ENCODE results near the gene KIF3B. TPM values are rescaled to one million over a fixed set of nuclear protein-coding genes. Genes with fewer than 3 reads are reported as not detected.

KIF3B gene
- total and polyA plus RNA-seq, 10 of the 15 experiments (the other 5 are each of a cell fraction or from before 2014, with no cell fraction given), result 7.4 to 37.3 (median 25.9) TPM

DNA sequence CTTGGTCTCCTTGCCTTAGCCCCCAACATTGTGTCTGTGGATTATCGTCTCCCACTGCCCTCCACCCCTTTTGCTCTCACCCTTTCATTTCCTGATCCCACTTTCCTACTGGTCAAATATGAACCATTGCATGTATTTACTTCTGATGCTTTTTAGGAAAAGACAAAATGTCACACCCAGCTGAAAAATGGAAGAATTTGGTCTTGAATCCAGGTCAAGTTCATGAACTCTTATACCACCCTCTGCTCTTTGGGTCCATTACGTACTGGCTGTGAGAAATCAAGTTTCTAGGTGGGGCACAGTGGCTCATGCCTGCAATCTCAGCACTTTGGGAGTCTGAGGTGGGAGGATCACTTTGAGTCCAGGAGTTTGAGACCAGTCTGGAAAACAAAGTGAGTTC lies 15.8 kb upstream of the KIF3B start (continued):
- TF ChIP-seq ZBTB4 (CRISPR knock-in tag; IDR thresholded peaks at IDR 0.05) (no peak), POU2F2 (IDR thresholded peaks at IDR 0.05; ENCODE audit: borderline replicate concordance, low read depth, low read length) (no peak)

DNA sequence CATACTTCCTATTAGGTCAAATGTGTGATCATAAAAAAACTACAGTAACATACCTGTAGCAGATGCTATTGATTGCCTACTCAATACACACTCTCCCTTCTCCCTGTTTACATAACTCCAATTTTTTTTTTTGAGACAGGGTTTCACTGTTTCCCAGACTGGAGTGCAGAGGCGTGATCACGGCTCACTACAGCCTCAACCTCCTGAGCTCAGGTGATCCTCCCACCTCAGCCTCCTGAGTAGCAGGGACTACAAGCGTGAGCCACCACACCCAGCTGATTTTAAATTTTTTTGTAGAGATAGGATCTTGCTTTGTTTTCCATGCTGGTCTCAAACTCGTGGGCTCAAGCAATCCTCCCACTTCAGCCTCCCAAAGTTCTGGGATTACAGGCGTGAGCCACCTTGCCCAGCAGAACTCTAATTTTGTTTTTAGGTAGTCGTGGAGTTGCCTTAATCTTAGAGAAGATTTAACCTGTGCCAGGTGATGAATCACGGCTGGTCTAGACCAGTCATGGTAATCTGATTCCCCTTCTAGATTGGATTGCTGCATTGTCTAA lies 14.0 kb upstream of the KIF3B start:
- no peak for TF ChIP-seq RB1 (IDR thresholded peaks at IDR 0.05; ENCODE audit: borderline replicate concordance)
- no peak for TF ChIP-seq ZNF207 (IDR thresholded peaks at IDR 0.05; ENCODE audit: borderline replicate concordance)
- TF ChIP-seq, protein P1, sequence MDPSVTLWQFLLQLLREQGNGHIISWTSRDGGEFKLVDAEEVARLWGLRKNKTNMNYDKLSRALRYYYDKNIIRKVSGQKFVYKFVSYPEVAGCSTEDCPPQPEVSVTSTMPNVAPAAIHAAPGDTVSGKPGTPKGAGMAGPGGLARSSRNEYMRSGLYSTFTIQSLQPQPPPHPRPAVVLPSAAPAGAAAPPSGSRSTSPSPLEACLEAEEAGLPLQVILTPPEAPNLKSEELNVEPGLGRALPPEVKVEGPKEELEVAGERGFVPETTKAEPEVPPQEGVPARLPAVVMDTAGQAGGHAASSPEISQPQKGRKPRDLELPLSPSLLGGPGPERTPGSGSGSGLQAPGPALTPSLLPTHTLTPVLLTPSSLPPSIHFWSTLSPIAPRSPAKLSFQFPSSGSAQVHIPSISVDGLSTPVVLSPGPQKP (IDR thresholded peaks at IDR 0.05; ENCODE audit: low read depth, low read length), result no peak
- TF ChIP-seq KLF5 (IDR thresholded peaks at IDR 0.05; ENCODE audit: partially characterized antibody), result no peak
- no peak for TF ChIP-seq YBX1 (IDR thresholded peaks at IDR 0.05)
- TF ChIP-seq POU2F2 (IDR thresholded peaks at IDR 0.05; ENCODE audit: borderline replicate concordance, low read depth, low read length), result no peak
- TF ChIP-seq, protein P2, sequence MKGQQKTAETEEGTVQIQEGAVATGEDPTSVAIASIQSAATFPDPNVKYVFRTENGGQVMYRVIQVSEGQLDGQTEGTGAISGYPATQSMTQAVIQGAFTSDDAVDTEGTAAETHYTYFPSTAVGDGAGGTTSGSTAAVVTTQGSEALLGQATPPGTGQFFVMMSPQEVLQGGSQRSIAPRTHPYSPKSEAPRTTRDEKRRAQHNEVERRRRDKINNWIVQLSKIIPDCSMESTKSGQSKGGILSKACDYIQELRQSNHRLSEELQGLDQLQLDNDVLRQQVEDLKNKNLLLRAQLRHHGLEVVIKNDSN (IDR thresholded peaks at IDR 0.05; ENCODE audit: borderline replicate concordance, extremely low read length, insufficient read depth, low read depth, low read length), result no peak
- TF ChIP-seq POLR2AphosphoS5 (IDR thresholded peaks at IDR 0.05; ENCODE audit: low read length), result no peak
- no peak for TF ChIP-seq BACH1 (IDR thresholded peaks at IDR 0.05; ENCODE audit: borderline replicate concordance)
- no peak for TF ChIP-seq MTA3 (IDR thresholded peaks at IDR 0.05; ENCODE audit: borderline replicate concordance, low read length)
- TF ChIP-seq ZNF217 (IDR thresholded peaks at IDR 0.05), result no peak
- no peak for TF ChIP-seq CBFB (IDR thresholded peaks at IDR 0.05; ENCODE audit: low read depth)
- no peak for TF ChIP-seq EZH2 (IDR thresholded peaks at IDR 0.05; ENCODE audit: borderline replicate concordance, control insufficient read depth, low read depth, low read length)
- no peak for TF ChIP-seq IRF4 (IDR thresholded peaks at IDR 0.05; ENCODE audit: low read depth, low read length)
- TF ChIP-seq TCF3 (IDR thresholded peaks at IDR 0.05; ENCODE audit: borderline replicate concordance, insufficient read depth, low read depth, low read length), result no peak
- no peak for TF ChIP-seq HDGF (IDR thresholded peaks at IDR 0.05)
- no peak for TF ChIP-seq ASH2L (IDR thresholded peaks at IDR 0.05; ENCODE audit: borderline replicate concordance, low read depth)
- TF ChIP-seq IKZF2 (IDR thresholded peaks at IDR 0.05), result no peak
- TF ChIP-seq NFIC (IDR thresholded peaks at IDR 0.05; ENCODE audit: low read depth, low read length), result no peak
- H3K4me2 ChIP-seq (ENCODE audit: control insufficient read depth, insufficient read depth), result no peak overlapping the region
- ChIA-PET RAD21 (ENCODE audit: unreplicated experiment) (no interaction called here), SMC1A (ENCODE audit: uncharacterized antibody, unreplicated experiment) (no interaction called here), CTCF (no interaction called here), POLR2A (interaction anchor here (1.0 kb wide), 1 partner anchor 10 kb away, joined by 3 read pairs; no protein-coding TSS in a partner anchor)
- H2AFZ ChIP-seq (ENCODE audit: control insufficient read depth, low read depth, low read length), result no peak overlapping the region
- BruUV-seq (replicated peaks), result no TSS peak
- WGBS (ENCODE audit: insufficient coverage, insufficient replicate concordance, low lambda C conversion rate, missing lambda C conversion rate), result 69% methylated on average over 7 of the region's 7 CpGs
- no peaks in the 10 kb centered on the region for H3K36me3 ChIP-seq (ENCODE audit: control insufficient read depth in 2 of 2, insufficient read depth in 2 of 2, low read length in 1 of 2)
- no peak overlapping the region for H3K4me3 ChIP-seq
- ATAC-seq (no peak), DNase-seq (ENCODE audit: low read depth, low spot score) (no peak), FAIRE-seq (no peak)
- H4K20me1 ChIP-seq (ENCODE audit: control insufficient read depth, insufficient read depth), result no peaks in the 10 kb centered on the region
- no peaks in the 10 kb centered on the region for H3K79me2 ChIP-seq (ENCODE audit: control insufficient read depth, insufficient read depth, low read length)
- in situ Hi-C loops (cut with MboI) (no loop called here), intact Hi-C loops (cut with micrococcal nuclease; ENCODE audit: unreplicated experiment) (no loop called here)
- H3K9ac ChIP-seq (ENCODE audit: control insufficient read depth, insufficient read depth, low read length), result no peak overlapping the region
- H3K4me1 ChIP-seq (ENCODE audit: control insufficient read depth, insufficient read depth, low read length), result peaks cover 3% of the 10 kb centered on the region; the same call in 1 of the 2 replicates
- no peaks in the 10 kb centered on the region for H3K9me3 ChIP-seq (replicated peaks; ENCODE audit: control insufficient read depth, insufficient read depth, low read length)
- no peak overlapping the region for H3K27ac ChIP-seq (ENCODE audit: control insufficient read depth, insufficient read depth)
- H3K27me3 ChIP-seq (replicated peaks in 1 of 2; ENCODE audit: control insufficient read depth in 2 of 2, insufficient read depth in 2 of 2, low read length in 1 of 2), result no peaks in the 10 kb centered on the region
